Heart left ventricle (tissue), 16 donors: ENCODE results near the gene CDH26. TPM values are rescaled to one million over a fixed set of nuclear protein-coding genes. Genes with fewer than 3 reads are reported as not detected.

Source experiments
- ATAC-seq, 4 donors: fragments of 200-7000 bp; cut with Tn5 transposase; one replicate each; pipeline ENCODE4 v1.9.1; 2020 to 2022; ENCODE audit warnings: moderate library complexity in 4 of 4, mild to moderate bottlenecking in 3 of 4, moderate number of reproducible peaks in 1 of 4
- DNase-seq, 5 donors: peaks; one replicate each; pipeline ENCODE4 v3.0.0-alpha.2; 2020
- H3K27ac ChIP-seq, 12 donors: fragments of 200-600 bp; sonication (generic) in 4 of 12; one replicate each; pipeline versions ENCODE4 v1.5.0 to v1.8.0; 2016 to 2022; ENCODE audit warnings: mild to moderate bottlenecking in 2 of 12
- H3K27me3 ChIP-seq, 9 donors: fragments of 200-600 bp; sonication (generic) in 2 of 9; one replicate each; pipeline versions ENCODE4 v1.5.1 to v1.8.0; 2016 to 2022; ENCODE audit warnings: mild to moderate bottlenecking in 3 of 9
- H3K36me3 ChIP-seq, 9 donors: fragments of 200-600 bp; sonication (generic) in 2 of 9; one replicate each; pipeline versions ENCODE4 v1.5.0 to v1.8.0; 2018 to 2022; ENCODE audit warnings: mild to moderate bottlenecking in 2 of 9
- H3K4me1 ChIP-seq, 12 donors: fragments of 200-600 bp; sonication (generic) in 4 of 12; one replicate each; pipeline versions ENCODE4 v1.5.0 to v1.8.0; 2016 to 2022; ENCODE audit warnings: mild to moderate bottlenecking in 3 of 12
- H3K4me3 ChIP-seq, 12 donors: fragments of 200-600 bp; sonication (generic) in 4 of 12; one replicate each; pipeline versions ENCODE4 v1.5.0 to v1.8.0; 2017 to 2022; ENCODE audit warnings: mild to moderate bottlenecking in 9 of 12, moderate library complexity in 4 of 12
- H3K9me3 ChIP-seq, 12 donors: fragments of 200-600 bp; sonication (generic) in 4 of 12; one replicate each; pipeline versions ENCODE4 v1.5.0 to v1.8.0; 2016 to 2022; ENCODE audit warnings: mild to moderate bottlenecking in 1 of 12
- CTCF ChIP-seq, 12 donors: fragments of 200-600 bp; sonication (generic) in 4 of 12; IDR thresholded peaks; one replicate each; pipeline versions ENCODE4 v1.5.0 to v1.8.0; 2018 to 2022; ENCODE audit warnings: antibody characterized with exemption in 12 of 12, mild to moderate bottlenecking in 5 of 12
- POLR2A ChIP-seq, 2 donors: fragments of 450-650 bp; IDR thresholded peaks; one replicate each; pipeline ENCODE4 v1.6.1; 2017; ENCODE audit warnings: antibody characterized with exemption in 2 of 2, mild to moderate bottlenecking in 2 of 2, moderate library complexity in 2 of 2
- WGBS, 4 donors: extraction: QIAGEN DNeasy Blood & Tissue Kit in 2 of 4; methylation state at CpG; one replicate each; pipeline versions ENCODE4 v1.1.5 to v1.1.7; 2013 to 2018; 5-methylcytosine and 5-hydroxymethylcytosine counted together
- intact Hi-C, 10 donors: fragments of 100-400 bp; cut with DNase I; formaldehyde crosslinking; loops; one replicate each; pipeline versions ENCODE4 v1.11.1 to v1.14.2; 2022
- polyA plus RNA-seq, 2 donors: library from polyadenylated mRNA; stranded (reverse); fragments of 200-250 nt; gene quantifications; one replicate each; pipeline ENCODE4 v1.2.3, GENCODE V29; 2013
- total RNA-seq, 9 donors: library from RNA; depleted of rRNA in 2 of 9; stranded (reverse); fragments of >200 nt in 2 of 9; fragmentation: NEBNext Ultra II Directional in 3 of 9; extraction: Animal tissue kit (Norgen Biotek cat#: 25700) in 3 of 9; gene quantifications; one replicate each; pipeline versions ENCODE4 v1.1.0 to v1.2.4, GENCODE V29; 2016 to 2023
- donor health status: ischemic (EF 13 %, LVEDD 7.1; RV severe dilation, severe dysfunction).
- donor health status: healthy with polysubstance abuse.
- donor health status: DM: no; HTN: yes; CAD: no.
- donor health status: DM: no; HTN: no; CAD: no.
- donor health status: ischemic (EF 25% LVEDD 6.9; RV normal size, moderate dysfunction).
- donor health status: ischemic (EF 25% LVEDD 5.7; RV mildly dilated, moderate dysfunction).
- donor health status: healthy.
- donor health status: DM: yes; HTN: yes; CAD: no.
- donor health status: ischemic (EF 35%, LVEDD 5.7; RV mildly dilated, moderate dysfunction).
- donor health status: nonischemic (EF 11% LVEDD 7.7; RV severe dilation, severe dysfunction).
- donor health status: DM: yes; HTN: yes; CAD: no.
- donor health status: PGD.
- donor health status: ischemic (EF 29% LVEDD 5.4; RV normal size, mild dysfunction).
- donor health status: nonischemic (EF 23%, LVEDD 6.1; RV moderate dilation, normal function).

The CDH26 gene
- total and polyA plus RNA-seq, 11 donors, result 0.30 to 2.0 (median 0.98) TPM

DNA sequence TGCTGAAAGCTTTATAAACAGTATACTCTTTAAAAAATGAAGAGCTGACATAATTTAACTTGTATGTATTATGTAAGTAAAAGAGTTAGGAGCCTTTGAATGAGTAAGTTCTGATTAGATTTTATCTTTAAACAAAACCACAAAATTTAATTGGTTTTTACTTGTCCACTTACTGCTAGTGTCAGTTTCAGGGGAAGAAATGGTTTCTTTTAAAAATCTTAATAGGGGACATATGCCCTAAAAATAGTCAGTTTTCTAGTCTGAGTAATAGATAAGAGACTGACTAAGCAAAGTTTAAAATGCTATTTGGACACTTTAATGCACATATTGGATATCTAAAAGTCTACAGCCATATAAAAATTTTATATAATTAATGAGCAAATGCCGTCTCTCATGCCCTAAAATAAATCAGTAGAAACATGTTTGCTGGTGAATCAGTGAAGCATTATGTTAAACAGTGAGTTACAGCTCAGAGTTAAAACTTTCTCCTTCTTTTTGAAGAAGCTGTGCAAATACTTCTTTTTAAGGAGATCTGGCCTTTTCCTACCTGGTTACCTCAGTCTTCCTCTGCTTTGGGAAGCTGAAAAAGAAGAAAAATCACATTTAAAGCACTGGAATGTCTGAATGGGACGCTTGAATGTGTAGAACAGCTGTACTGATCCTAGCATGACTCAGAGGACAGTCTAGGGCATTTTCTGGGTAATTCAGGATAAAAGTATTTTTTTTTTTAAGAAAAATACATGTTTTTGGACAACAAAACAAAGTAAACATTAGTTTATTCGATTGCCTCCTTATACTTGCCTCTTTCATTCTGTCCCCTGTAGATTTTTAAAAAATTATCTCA lies 55.3 kb downstream of the CDH26 start:
- no peak for ATAC-seq
- TF ChIP-seq POLR2A (IDR thresholded peaks at IDR 0.05), result no peak
- TF ChIP-seq CTCF (IDR thresholded peaks at IDR 0.05), result no peak

DNA sequence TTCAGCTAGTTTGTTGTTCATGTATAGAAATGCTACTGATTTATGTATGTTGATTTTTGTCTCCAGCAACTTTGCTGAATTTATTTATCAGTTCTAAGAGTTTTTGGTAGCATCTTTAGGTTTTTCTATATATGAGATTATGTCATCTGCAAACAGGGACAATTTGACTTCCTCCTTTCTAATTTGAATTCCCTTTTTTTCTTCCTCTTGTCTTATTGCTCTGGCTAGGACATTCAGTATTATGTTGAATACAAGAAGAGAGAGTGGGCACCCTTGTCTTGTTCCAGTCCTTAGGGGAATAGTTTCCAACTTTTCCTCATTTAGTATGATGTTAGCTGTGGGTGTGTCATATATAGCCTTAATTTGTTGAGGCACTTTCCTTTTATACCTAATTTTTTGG lies 58.2 kb downstream of the CDH26 start:
- Histone ChIP-seq H3K4me3 (no peak overlapping the region), H3K9me3 (peaks cover 0 to 19% (median 0%) of the 10 kb centered on the region in 12 donors), H3K27me3 (no peaks in the 10 kb centered on the region), H3K27ac (no peak overlapping the region), H3K4me1 (peaks cover 0 to 3% (median 0%) of the 10 kb centered on the region in 12 donors), H3K36me3 (no peaks in the 10 kb centered on the region)
- intact Hi-C loops, result no loop called here
- ATAC-seq, result no peak
- no peak for DNase-seq
- no peak for TF ChIP-seq POLR2A (IDR thresholded peaks at IDR 0.05)
- no peak for TF ChIP-seq CTCF (IDR thresholded peaks at IDR 0.05)

More for the DNA sequence above, 55.3 kb downstream of the CDH26 start:
- intact Hi-C loops, result no loop called here
- no peaks in the 10 kb centered on the region for H3K36me3 ChIP-seq
- no peaks in the 10 kb centered on the region for H3K27me3 ChIP-seq
- peaks cover 0 to 15% (median 0%) of the 10 kb centered on the region in 12 donors for H3K9me3 ChIP-seq
- H3K27ac ChIP-seq, result no peak overlapping the region
- WGBS, 4 donors, result 77 to 81% (median 79%) methylated on average over 3 of the region's 3 CpGs
- H3K4me1 ChIP-seq, result peaks cover 0 to 9% (median 0%) of the 10 kb centered on the region in 12 donors
- DNase-seq, result no peak
- H3K4me3 ChIP-seq, result no peak overlapping the region

- Histone ChIP-seq H3K4me3 (no peak overlapping the region), H3K36me3 (no peaks in the 10 kb centered on the region), H3K27me3 (no peaks in the 10 kb centered on the region), H3K9me3 (peaks cover 0 to 18% (median 0%) of the 10 kb centered on the region in 12 donors), H3K27ac (no peak overlapping the region), H3K4me1 (no peaks in the 10 kb centered on the region)
- ATAC-seq (no peak), DNase-seq (no peak)
- 87 to 94% (median 92%) methylated on average over 5 of the region's 5 CpGs for WGBS, 4 donors
- intact Hi-C loops, result no loop called here
- no peak for TF ChIP-seq POLR2A (IDR thresholded peaks at IDR 0.05)
- TF ChIP-seq CTCF (IDR thresholded peaks at IDR 0.05), result no peak
Measured at GRCh38 chr20:60020251-60020650, 62.0 kb downstream of the CDH26 start.

DNA sequence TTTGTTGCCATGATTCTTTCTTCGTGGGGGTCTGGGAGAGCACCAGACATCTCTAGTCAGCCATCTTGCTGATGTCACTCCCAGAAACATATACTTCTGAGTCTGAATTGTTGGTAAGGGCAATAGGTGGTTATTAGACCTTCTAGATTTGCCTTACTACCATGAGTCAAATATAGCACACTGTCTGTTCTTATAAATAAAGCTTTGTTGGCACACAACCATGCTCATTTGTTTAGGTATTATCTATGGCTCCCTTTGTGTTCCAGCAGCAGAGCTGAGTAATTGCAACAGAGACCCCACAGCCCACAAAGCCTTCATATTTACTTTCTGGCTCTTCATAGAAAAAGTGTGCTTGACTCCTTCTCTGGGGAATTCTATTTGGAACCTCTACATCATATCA lies 62.9 kb downstream of the CDH26 start:
- H3K4me1 ChIP-seq, result no peaks in the 10 kb centered on the region
- intact Hi-C loops, result no loop called here
- TF ChIP-seq CTCF (IDR thresholded peaks at IDR 0.05), result no peak
- no peak for TF ChIP-seq POLR2A (IDR thresholded peaks at IDR 0.05)
- H3K9me3 ChIP-seq, result peaks cover 0 to 10% (median 0%) of the 10 kb centered on the region in 12 donors
- WGBS, 4 donors, result 62 to 86% (median 74%) methylated on average over 1 of the region's 1 CpG
- H3K36me3 ChIP-seq, result no peaks in the 10 kb centered on the region
- no peak for ATAC-seq
- no peaks in the 10 kb centered on the region for H3K27me3 ChIP-seq
- H3K4me3 ChIP-seq, result no peak overlapping the region
- DNase-seq, result no peak
- no peak overlapping the region for H3K27ac ChIP-seq
